ENCODE measurements around the gene KRTAP29-1. TPM values are rescaled to one million over a fixed set of nuclear protein-coding genes. Genes with fewer than 3 reads are reported as not detected.

KRTAP29-1 gene
- total RNA-seq, 1 experiment from 2014 or later: not detected

GRCh38 chr17:41307647-41308046, 5.0 kb upstream of the KRTAP29-1 start:
- ChIA-PET POLR2A (ENCODE audit: unreplicated experiment) (no interaction called here), CTCF (no interaction called here)
- Histone ChIP-seq H3K4me1 (replicated peaks; ENCODE audit: insufficient read depth) (no peaks in the 10 kb centered on the region), H3K27me3 (ENCODE audit: insufficient read depth, low read depth) (no peaks in the 10 kb centered on the region), H3K9me2 (ENCODE audit: insufficient read depth) (no peaks in the 10 kb centered on the region), H4K20me1 (ENCODE audit: insufficient read depth) (no peaks in the 10 kb centered on the region), H3F3A (ENCODE audit: insufficient read depth, low read depth) (no peaks in the 10 kb centered on the region), H3K4me2 (no peak overlapping the region), H2AFZ (no peak overlapping the region), H3K36me3 (ENCODE audit: low read depth) (no peaks in the 10 kb centered on the region), H3K79me2 (ENCODE audit: low read depth) (no peaks in the 10 kb centered on the region), H3K4me3 (no peak overlapping the region), H3K27ac (no peak overlapping the region), H3K9me3 (ENCODE audit: insufficient read depth, low read depth) (no peaks in the 10 kb centered on the region)
- BruUV-seq (replicated peaks): no TSS peak
- TF ChIP-seq EZH2 (IDR thresholded peaks at IDR 0.05; ENCODE audit: low read depth): no peak
- no peak for TF ChIP-seq CTCF (conservative IDR thresholded peaks at IDR 0.05)
- DNase-seq: no peak
- intact Hi-C loops (cut with micrococcal nuclease; ENCODE audit: unreplicated experiment): no loop called here

- POLR2A ChIA-PET (ENCODE audit: unreplicated experiment): no interaction called here
- Histone ChIP-seq H3K9me2 (ENCODE audit: insufficient read depth) (no peaks in the 10 kb centered on the region), H3K4me3 (no peak overlapping the region)
Observed at GRCh38 chr17:41304091-41304490, 1.4 kb upstream of the KRTAP29-1 start.

GRCh38 chr17:41302981-41303380, 330 bp upstream of the KRTAP29-1 start:
- Histone ChIP-seq H3K27me3 (ENCODE audit: insufficient read depth, low read depth) (no peaks in the 10 kb centered on the region), H3K27ac (no peak overlapping the region), H3K9me2 (ENCODE audit: insufficient read depth) (no peaks in the 10 kb centered on the region), H3K36me3 (ENCODE audit: low read depth) (no peaks in the 10 kb centered on the region), H3K4me1 (replicated peaks; ENCODE audit: insufficient read depth) (no peaks in the 10 kb centered on the region), H3F3A (ENCODE audit: insufficient read depth, low read depth) (no peaks in the 10 kb centered on the region), H3K4me2 (no peak overlapping the region), H4K20me1 (ENCODE audit: insufficient read depth) (no peaks in the 10 kb centered on the region), H2AFZ (no peak overlapping the region), H3K79me2 (ENCODE audit: low read depth) (no peaks in the 10 kb centered on the region), H3K9me3 (ENCODE audit: insufficient read depth, low read depth) (no peaks in the 10 kb centered on the region), H3K4me3 (no peak overlapping the region)
- no peak for DNase-seq
- BruUV-seq (replicated peaks): no TSS peak
- CTCF ChIA-PET: no interaction called here
- intact Hi-C loops (cut with micrococcal nuclease; ENCODE audit: unreplicated experiment): no loop called here
- POLR2A ChIA-PET (ENCODE audit: unreplicated experiment): interaction anchor here (0.5 kb wide), 1 partner anchor 469 kb away, joined by 3 read pairs; no protein-coding TSS in a partner anchor
- no peak for TF ChIP-seq CTCF (conservative IDR thresholded peaks at IDR 0.05)
- TF ChIP-seq EZH2 (IDR thresholded peaks at IDR 0.05; ENCODE audit: low read depth): no peak

More at GRCh38 chr17:41304091-41304490, 1.4 kb upstream of the KRTAP29-1 start:
- H3K27me3 ChIP-seq (ENCODE audit: insufficient read depth, low read depth): no peaks in the 10 kb centered on the region
- H2AFZ ChIP-seq: no peak overlapping the region
- no peaks in the 10 kb centered on the region for H3K36me3 ChIP-seq (ENCODE audit: low read depth)
- no peaks in the 10 kb centered on the region for H4K20me1 ChIP-seq (ENCODE audit: insufficient read depth)
- no peaks in the 10 kb centered on the region for H3K4me1 ChIP-seq (replicated peaks; ENCODE audit: insufficient read depth)
- H3K79me2 ChIP-seq (ENCODE audit: low read depth): no peaks in the 10 kb centered on the region
- CTCF ChIA-PET: no interaction called here
- H3K27ac ChIP-seq: no peak overlapping the region
- no peaks in the 10 kb centered on the region for H3K9me3 ChIP-seq (ENCODE audit: insufficient read depth, low read depth)
- BruUV-seq (replicated peaks): no TSS peak
- no peak for DNase-seq
- no peak for TF ChIP-seq CTCF (conservative IDR thresholded peaks at IDR 0.05)
- no peaks in the 10 kb centered on the region for H3F3A ChIP-seq (ENCODE audit: insufficient read depth, low read depth)
- intact Hi-C loops (cut with micrococcal nuclease; ENCODE audit: unreplicated experiment): no loop called here
- no peak overlapping the region for H3K4me2 ChIP-seq

Measured in PC-9 (cell line).